Transverse colon (tissue), 4 donors: ENCODE data around the gene PPFIA4. TPM values are rescaled to one million over a fixed set of nuclear protein-coding genes. Genes with fewer than 3 reads are reported as not detected.

Experiments used
- DNase-seq: peaks from one replicate; pipeline ENCODE4 v3.0.0-alpha.2; 2019
- H3K27ac ChIP-seq, 4 donors: fragments of 200-600 bp; sonication (generic); 2 replicates each; pipeline ENCODE4 v1.5.1; 2016 to 2018; ENCODE audit warnings: inconsistent platforms in 4 of 4
- H3K27me3 ChIP-seq: fragments of 200-600 bp; sonication (generic); 2 replicates; pipeline ENCODE4 v1.5.1; 2017; ENCODE audit warnings: inconsistent platforms
- H3K36me3 ChIP-seq, 4 donors: fragments of 200-600 bp; sonication (generic); 2 replicates each; pipeline ENCODE4 v1.5.1; 2017 to 2019; ENCODE audit warnings: inconsistent platforms in 4 of 4
- H3K4me1 ChIP-seq, 4 donors: fragments of 200-600 bp; sonication (generic); 2 replicates each; pipeline ENCODE4 v1.5.1; 2017 to 2020; ENCODE audit warnings: inconsistent platforms in 4 of 4
- H3K4me3 ChIP-seq, 4 donors: fragments of 200-600 bp; sonication (generic); 1 replicate in 1 of 4; 2 replicates in 3 of 4; pipeline versions ENCODE4 v1.5.1 to v1.6.1; 2017 to 2019; ENCODE audit warnings: inconsistent platforms in 4 of 4
- H3K9me3 ChIP-seq, 2 donors: fragments of 200-600 bp; sonication (generic); 2 replicates each; pipeline ENCODE4 v1.5.1; 2017 to 2019; ENCODE audit warnings: inconsistent platforms in 2 of 2
- EP300 ChIP-seq: sonication (generic); formaldehyde crosslinking; IDR thresholded peaks from one replicate; pipeline ENCODE4 v1.6.1; 2017; ENCODE audit warnings: antibody characterized with exemption, low read depth
- POLR2A ChIP-seq: fragments of 450-650 bp; IDR thresholded peaks from one replicate; pipeline ENCODE4 v1.6.1; 2016; ENCODE audit warnings: antibody characterized with exemption, mild to moderate bottlenecking, moderate library complexity
- POLR2AphosphoS5 ChIP-seq, 3 donors: sonication (generic); formaldehyde crosslinking; IDR thresholded peaks; one replicate each; pipeline ENCODE4 v1.6.1; 2016; ENCODE audit warnings: antibody characterized with exemption in 3 of 3
- WGBS, 2 donors: methylation state at CpG; one replicate each; pipeline ENCODE4 v1.1.5; 2018; ENCODE audit warnings: low coverage in 1 of 2; 5-methylcytosine and 5-hydroxymethylcytosine counted together
- in situ Hi-C, 4 donors: fragments of 200-750 bp; cut with MboI; loops; one replicate each; pipeline versions ENCODE4 v1.15.0 to v1.15.1; 2017; ENCODE audit warnings: low sequenced_read_pairs in 3 of 4, low pct_ligation_motif_present in 1 of 4, low pct_unique_long_range_greater_than_20kb in 1 of 4
- intact Hi-C: fragments of 100-400 bp; cut with DNase I; formaldehyde crosslinking; loops from one replicate; pipeline ENCODE4 v1.15.1; 2023; ENCODE audit warnings: low total_unique reads
- total RNA-seq, 4 donors: library from RNA; depleted of rRNA; stranded (reverse); fragments of >200 nt; gene quantifications; one replicate each; pipeline ENCODE4 v1.1.0, GENCODE V29; 2016
- TF ChIP-seq, protein P1 (sequence below), 5 experiments: fragments of 200-600 bp in 3 of 5; fragments of 450-650 bp in 2 of 5; sonication (generic) in 3 of 5; IDR thresholded peaks; 1 replicate in 2 of 5; 2 replicates in 3 of 5; pipeline ENCODE4 v1.5.1; 2016 to 2017; ENCODE audit warnings: antibody characterized with exemption in 5 of 5, inconsistent platforms in 3 of 5, mild to moderate bottlenecking in 2 of 5, moderate library complexity in 1 of 5

Gene PPFIA4
- total RNA-seq, 4 donors from 2014 or later = 0.41 to 1.1 (median 0.48) TPM; not detected in 1

DNA sequence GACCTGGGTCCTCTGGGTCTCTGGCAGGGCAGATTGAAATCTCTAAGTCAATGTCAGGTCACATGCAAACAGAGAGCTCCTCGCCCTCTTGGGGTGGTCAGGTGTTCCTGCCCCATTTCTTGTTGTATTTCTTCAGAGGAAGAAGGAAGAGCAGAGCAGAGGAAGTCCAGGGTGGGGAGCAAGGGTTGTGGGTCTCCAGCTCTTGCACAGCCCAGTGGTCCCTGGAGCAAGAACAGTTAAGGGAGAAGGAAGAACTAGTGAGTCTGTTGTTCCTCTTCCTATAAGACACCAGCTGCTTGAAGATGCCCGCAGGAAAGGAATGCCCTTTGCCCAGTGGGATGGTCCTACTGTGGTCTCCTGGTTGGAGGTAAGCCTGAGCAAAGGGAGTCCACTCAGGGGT is 33.2 kb downstream of the PPFIA4 start:
- 47% methylated on average over 2 of the region's 2 CpGs; no CpG with 5 or more reads in 1 of the 2 donors for WGBS, 2 donors
- no peaks in the 10 kb centered on the region for H3K9me3 ChIP-seq
- intact Hi-C loops (no loop called here), in situ Hi-C loops (no loop called here)
- DNase-seq = no peak
- H3K27me3 ChIP-seq = no peaks in the 10 kb centered on the region
- no peak for TF ChIP-seq POLR2A
- TF ChIP-seq, protein P1, sequence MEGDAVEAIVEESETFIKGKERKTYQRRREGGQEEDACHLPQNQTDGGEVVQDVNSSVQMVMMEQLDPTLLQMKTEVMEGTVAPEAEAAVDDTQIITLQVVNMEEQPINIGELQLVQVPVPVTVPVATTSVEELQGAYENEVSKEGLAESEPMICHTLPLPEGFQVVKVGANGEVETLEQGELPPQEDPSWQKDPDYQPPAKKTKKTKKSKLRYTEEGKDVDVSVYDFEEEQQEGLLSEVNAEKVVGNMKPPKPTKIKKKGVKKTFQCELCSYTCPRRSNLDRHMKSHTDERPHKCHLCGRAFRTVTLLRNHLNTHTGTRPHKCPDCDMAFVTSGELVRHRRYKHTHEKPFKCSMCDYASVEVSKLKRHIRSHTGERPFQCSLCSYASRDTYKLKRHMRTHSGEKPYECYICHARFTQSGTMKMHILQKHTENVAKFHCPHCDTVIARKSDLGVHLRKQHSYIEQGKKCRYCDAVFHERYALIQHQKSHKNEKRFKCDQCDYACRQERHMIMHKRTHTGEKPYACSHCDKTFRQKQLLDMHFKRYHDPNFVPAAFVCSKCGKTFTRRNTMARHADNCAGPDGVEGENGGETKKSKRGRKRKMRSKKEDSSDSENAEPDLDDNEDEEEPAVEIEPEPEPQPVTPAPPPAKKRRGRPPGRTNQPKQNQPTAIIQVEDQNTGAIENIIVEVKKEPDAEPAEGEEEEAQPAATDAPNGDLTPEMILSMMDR (IDR thresholded peaks at IDR 0.05) = no peak
- no peak for TF ChIP-seq POLR2AphosphoS5 (IDR thresholded peaks at IDR 0.05)
- TF ChIP-seq EP300 = no peak
- peaks cover 0 to 8% (median 0%) of the 10 kb centered on the region in 4 donors for H3K4me1 ChIP-seq
- no peak overlapping the region for H3K27ac ChIP-seq
- H3K4me3 ChIP-seq = no peak overlapping the region
- H3K36me3 ChIP-seq = no peaks in the 10 kb centered on the region

DNA sequence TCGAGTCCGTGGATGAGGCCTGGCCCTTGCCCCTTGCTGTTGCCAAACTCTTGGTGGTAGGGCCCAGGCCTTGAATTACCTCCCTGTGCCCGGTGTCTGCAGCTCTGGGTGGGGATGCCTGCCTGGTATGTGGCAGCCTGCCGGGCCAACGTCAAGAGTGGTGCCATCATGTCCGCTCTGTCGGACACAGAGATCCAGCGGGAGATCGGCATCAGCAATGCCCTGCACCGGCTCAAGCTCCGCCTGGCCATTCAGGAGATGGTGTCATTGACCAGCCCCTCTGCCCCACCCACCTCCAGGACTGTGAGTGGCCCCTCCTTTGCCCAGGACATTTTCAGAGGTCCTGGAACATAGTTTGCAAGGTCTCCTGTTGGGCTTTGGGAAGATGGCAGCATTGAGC is 33.8 kb downstream of the PPFIA4 start:
- intact Hi-C loops = no loop called here
- 86% methylated on average over 6 of the region's 11 CpGs; no CpG with 5 or more reads in 1 of the 2 donors for WGBS, 2 donors
- H3K4me3 ChIP-seq = no peak overlapping the region

GRCh38 chr1:203063287-203063686 is 37.0 kb downstream of the PPFIA4 start:
- no peaks in the 10 kb centered on the region for H3K36me3 ChIP-seq
- WGBS, 2 donors = 72 to 73% methylated on average over 4 to 8 of the region's 8 CpGs
- H3K27ac ChIP-seq = no peak overlapping the region
- TF ChIP-seq, protein P1 (IDR thresholded peaks at IDR 0.05) = no peak
- TF ChIP-seq POLR2AphosphoS5 (IDR thresholded peaks at IDR 0.05) = no peak
- TF ChIP-seq POLR2A = no peak
- no peak for TF ChIP-seq EP300
- H3K9me3 ChIP-seq = no peaks in the 10 kb centered on the region
- no peaks in the 10 kb centered on the region for H3K27me3 ChIP-seq
- peaks cover 0 to 2% (median under 1%) of the 10 kb centered on the region in 4 donors for H3K4me1 ChIP-seq
- H3K4me3 ChIP-seq = no peak overlapping the region
- in situ Hi-C loops = no loop called here
- intact Hi-C loops = no loop called here
- no peak for DNase-seq

More for the DNA sequence above, 33.8 kb downstream of the PPFIA4 start:
- Histone ChIP-seq H3K36me3 (no peaks in the 10 kb centered on the region), H3K9me3 (no peaks in the 10 kb centered on the region), H3K27me3 (no peaks in the 10 kb centered on the region), H3K27ac (no peak overlapping the region), H3K4me1 (peaks cover 0 to 8% (median 0%) of the 10 kb centered on the region in 4 donors)
- in situ Hi-C loops = no loop called here
- no peak for DNase-seq
- TF ChIP-seq POLR2AphosphoS5 (IDR thresholded peaks at IDR 0.05) = no peak
- TF ChIP-seq, protein P1 (IDR thresholded peaks at IDR 0.05) = no peak
- no peak for TF ChIP-seq POLR2A
- TF ChIP-seq EP300 = no peak

GRCh38 chr1:203065191-203065590 is 38.9 kb downstream of the PPFIA4 start:
- Histone ChIP-seq H3K9me3 (no peaks in the 10 kb centered on the region), H3K27me3 (no peaks in the 10 kb centered on the region), H3K4me3 (no peak overlapping the region), H3K36me3 (no peaks in the 10 kb centered on the region), H3K4me1 (peaks cover 0 to 20% (median 10%) of the 10 kb centered on the region in 4 donors), H3K27ac (no peak overlapping the region)
- 76% methylated on average over 6 of the region's 7 CpGs; no CpG with 5 or more reads in 1 of the 2 donors for WGBS, 2 donors
- in situ Hi-C loops = no loop called here
- no peak for TF ChIP-seq EP300
- no peak for TF ChIP-seq POLR2AphosphoS5 (IDR thresholded peaks at IDR 0.05)
- no peak for TF ChIP-seq POLR2A
- TF ChIP-seq, protein P1 (IDR thresholded peaks at IDR 0.05) = no peak
- intact Hi-C loops = no loop called here
- no peak for DNase-seq
